COR-L47 (cell line): ENCODE data around the gene ZBTB33.

Experiments
- DNase-seq: peaks from one replicate; lab custom pipeline; 2025; lab: John Stamatoyannopoulos, UW

The ZBTB33 gene, protein sequence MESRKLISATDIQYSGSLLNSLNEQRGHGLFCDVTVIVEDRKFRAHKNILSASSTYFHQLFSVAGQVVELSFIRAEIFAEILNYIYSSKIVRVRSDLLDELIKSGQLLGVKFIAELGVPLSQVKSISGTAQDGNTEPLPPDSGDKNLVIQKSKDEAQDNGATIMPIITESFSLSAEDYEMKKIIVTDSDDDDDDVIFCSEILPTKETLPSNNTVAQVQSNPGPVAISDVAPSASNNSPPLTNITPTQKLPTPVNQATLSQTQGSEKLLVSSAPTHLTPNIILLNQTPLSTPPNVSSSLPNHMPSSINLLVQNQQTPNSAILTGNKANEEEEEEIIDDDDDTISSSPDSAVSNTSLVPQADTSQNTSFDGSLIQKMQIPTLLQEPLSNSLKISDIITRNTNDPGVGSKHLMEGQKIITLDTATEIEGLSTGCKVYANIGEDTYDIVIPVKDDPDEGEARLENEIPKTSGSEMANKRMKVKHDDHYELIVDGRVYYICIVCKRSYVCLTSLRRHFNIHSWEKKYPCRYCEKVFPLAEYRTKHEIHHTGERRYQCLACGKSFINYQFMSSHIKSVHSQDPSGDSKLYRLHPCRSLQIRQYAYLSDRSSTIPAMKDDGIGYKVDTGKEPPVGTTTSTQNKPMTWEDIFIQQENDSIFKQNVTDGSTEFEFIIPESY

DNA sequence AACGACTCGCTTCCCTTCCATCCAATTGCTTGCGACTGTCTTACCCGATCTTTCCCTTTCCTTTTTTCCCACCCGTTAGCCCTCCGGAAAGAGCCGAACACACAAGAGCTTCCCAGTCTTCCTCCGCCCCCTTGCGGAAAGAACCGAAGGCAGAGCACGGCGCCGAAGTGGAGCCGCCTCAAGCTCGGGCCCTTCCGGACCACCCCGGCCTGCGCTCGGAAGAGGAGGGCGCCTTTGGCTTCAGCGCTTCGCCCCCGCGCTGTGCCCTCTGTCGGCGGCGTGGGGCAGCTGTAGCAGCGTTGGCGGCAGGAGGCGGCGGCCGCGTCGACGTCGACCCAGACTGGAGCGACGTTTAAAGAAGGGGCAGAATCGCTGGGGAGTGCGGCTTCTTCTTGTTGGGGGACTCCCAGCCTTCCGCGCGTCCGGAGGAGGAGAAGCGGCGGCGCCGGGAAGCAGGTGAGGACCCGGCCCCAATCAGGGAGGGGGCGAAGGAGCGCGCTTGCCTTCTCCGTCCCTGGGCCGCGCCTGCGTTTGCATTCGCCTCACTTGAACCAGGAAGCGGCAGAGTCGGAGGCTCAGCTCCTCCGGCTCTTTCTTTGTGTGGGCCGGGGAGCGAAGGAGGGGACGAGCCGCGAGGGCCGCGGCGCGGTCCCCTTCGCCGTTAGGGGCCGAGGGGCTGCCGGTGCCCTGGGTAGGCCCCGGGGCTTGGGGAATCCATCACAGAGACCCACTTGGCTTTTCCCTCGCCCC is at the start of gene ZBTB33:
TSS of gene ZBTB33 (plus strand) at position 291 of the 750 bp plus-strand sequence. CDS start 2,604 bp downstream, outside the sequence.
- peak; percentile 83 for DNase-seq

DNA sequence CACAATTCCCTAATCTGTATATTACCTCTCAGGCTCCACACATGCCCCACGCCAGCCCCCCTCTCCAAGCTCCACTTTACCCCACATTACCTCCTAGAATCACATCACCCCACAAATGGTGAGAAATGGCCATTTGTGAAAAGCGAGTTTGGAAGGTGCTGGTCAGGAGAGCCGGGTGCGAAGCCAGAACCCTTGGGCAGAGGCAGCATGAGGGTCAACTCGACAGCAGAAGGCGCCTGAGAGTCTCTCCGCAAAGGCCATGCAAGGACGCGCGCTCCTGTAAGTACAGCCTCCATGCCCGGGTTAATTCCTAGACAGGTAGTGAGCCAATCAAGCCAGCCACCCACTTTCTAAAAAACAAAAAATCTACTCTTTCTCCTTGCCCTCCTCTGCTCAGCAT is 49.8 kb upstream of the ZBTB33 start:
- no peak for DNase-seq

DNA sequence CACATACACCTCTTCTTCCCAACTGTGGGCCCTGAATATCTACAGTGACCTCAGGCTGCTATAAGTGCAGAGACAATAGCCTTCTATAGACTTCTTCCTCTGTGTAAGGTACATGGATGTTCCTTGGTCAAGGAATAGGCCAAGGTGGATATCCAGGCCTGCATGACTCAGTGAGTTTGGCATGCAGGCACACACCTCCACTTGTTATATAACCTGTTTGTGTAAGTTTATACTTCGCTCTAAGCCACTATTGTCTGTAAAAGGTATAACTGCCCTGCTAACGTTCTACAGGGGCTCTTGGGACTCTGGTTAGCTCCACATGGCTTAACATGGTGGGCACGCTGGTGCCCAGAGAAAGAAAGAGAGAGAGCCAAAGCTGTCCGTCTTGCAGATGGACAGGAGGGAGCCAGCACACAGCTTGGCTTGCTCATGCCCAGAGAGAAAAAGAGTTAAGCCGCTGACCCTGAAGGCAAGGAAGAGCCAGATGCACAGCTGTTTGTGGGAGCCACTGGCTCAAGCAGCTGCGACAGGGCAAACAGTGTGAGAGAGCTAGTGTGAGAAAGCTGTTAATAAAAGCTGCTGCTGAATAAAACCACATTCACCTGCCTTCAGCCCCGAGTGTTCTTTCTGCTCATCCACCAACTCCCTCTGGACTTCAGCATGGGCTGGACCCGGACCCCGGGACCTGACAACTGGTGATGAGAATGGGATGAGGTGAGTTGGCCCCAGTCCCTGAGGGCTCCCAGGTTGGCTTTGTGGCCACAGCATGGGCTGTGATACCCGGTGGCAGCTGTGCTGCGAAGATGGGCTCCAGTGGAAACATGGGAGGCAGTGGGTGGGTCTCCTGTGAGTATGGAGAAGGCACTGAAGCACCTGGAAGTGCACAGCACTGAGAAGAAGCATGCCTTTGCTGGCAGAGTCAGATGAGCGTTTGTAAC is 44.5 kb upstream of the ZBTB33 start:
- DNase-seq: no peak

DNA sequence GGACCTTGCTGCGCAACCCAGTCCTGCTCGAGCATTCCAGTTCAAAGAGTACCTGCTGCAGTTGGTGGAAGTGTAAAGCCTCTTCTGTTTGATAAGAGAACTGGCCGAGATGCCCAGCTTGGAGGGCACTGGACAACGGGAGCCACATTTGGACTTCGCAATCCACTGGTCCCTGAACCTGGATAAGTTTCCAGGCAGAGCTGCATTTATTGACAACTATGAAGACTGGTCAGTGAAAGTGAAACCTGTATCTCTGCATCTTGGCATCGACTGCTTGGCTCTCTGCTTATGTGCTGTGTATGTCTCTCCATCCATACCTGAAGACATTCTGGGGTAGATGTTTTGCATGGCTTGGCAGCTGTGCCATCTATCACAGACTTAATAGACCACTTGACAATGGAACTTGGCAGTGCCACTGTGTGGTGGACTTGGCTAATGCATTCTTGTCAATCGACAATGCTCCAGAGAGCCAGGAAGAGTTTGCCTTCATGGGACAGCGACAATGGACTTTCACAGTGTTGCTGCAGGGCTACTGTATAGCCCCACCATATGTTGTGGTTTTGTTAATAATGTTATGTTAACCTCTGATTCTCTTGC is 43.5 kb upstream of the ZBTB33 start:
- no peak for DNase-seq

DNA sequence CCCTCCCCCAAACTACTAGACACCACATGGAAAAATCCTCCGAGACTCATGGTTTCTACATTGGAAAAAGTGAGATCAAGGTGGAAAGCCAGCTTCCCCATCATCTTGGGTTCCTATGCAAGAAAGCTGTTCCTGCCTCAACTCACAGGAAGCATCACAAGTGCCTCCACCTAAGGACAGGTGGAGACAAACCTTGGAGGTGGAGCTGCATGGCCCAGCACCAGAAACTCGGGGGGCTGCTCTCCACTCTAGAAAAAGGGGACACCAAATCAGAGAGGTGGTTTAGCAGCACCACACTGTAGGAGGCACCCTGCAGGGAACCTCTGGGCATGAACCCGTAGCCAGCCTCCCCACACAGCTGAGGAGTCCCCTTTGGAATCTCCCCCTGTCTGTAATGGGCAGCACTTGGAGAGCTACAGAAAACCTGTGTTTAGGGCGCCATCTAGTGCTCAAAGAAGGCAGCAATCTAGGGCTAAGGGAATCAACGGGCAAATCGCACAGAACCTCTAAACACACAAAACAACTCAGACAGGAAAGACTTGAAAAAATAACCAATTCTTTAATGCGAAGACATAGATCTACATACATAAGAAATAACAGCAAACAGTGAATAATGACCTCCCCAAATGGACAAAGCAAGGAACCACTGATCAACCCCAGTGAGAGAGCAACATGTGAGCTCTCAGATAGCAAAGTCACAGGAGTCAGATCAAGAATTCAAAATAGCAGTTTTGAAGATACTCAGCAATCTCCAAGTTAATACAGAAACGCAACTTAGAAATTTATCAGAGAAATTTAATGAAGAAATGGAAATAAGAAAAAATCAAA is 37.0 kb upstream of the ZBTB33 start:
- peak; percentile 32 for DNase-seq

DNA sequence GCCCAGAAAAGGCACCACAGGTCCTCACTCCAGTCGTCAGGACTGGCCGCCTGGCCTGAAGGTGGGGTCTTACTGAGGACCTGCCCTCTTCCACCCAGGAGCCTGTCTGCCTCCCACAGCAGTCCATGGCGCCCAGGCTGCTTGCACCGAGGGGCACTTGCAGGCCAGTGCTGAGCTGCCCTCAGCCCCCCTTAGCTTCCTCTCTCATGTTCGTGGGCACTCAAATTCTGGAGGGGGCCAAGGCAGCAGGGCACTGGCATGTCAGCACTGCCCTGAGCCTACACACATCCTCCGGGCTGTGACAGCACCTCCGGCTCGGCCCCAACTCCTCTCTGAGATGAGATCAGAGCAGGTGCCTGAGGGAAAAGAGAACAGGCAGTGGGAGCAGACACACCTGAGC is 27.2 kb upstream of the ZBTB33 start:
- no peak for DNase-seq

DNA sequence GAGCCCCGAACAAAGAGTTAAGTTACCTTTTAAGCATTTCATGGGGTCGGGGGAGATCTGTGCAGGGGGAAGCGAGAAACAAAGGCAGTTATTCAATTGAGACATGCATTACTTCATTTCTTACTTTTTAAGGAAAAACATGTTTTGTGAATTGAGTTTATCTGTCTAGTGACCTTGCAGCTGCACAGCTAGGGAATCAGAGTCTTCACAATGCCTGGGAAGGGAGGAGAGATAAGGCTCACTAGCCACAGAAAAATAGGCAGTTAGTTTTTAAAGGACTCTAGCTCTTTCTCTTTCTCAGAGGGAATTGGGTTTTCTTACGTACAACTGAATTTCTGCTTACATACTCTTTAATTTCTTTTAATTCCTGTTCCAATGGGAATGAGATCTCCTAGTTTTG is 26.2 kb upstream of the ZBTB33 start:
- DNase-seq: no peak

DNA sequence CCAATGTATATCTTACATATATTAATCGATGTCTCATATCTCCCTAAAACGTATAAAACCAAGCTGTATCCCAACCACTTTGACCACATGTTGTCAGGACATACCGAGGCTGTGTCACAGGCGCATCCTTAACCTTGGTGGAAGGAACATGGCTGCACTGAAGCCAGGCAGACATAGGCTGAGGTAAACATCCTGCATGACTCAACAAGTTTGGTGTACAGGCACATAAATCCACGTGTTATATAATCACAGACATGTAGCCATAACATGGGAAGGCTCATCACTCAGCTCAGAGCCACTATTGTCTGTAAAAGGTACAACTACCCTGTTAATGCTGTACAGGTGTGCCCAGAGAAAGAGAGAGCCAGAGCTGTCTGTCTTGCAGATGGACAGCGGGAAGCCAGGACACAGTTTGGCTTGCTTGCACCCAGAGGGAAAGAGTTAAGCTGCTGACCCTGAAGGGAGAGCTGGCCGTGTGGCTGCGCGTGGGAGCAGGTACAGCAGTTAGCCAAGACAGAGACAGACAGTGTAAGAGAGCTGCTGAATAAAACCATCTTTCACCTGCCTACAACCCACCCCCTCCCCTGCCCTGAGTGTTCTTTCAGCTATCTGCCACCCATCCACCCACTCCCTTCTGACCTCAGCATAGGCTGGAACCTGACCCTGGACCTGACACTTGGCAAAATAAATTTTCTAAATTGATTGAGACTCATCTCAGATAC is 22.3 kb upstream of the ZBTB33 start:
- DNase-seq: no peak

DNA sequence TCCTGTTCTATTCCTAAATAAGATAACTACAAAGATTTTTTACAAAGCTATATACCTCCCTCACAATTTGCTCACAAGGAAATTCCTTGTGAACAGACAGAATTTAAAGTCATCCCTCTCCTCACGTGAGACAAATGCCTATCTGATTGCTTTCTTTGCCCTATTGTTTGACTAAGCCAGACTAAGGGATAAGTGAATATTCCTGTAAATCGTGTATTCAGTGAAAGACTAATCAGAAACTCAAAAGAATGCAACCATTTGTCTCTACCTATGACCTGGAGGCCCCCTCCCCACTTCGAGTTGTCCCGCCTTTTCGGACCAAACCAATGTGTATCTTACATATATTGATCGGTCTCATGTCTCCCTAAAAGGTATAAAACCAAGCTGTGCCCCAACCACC is 15.3 kb upstream of the ZBTB33 start:
- no peak for DNase-seq

DNA sequence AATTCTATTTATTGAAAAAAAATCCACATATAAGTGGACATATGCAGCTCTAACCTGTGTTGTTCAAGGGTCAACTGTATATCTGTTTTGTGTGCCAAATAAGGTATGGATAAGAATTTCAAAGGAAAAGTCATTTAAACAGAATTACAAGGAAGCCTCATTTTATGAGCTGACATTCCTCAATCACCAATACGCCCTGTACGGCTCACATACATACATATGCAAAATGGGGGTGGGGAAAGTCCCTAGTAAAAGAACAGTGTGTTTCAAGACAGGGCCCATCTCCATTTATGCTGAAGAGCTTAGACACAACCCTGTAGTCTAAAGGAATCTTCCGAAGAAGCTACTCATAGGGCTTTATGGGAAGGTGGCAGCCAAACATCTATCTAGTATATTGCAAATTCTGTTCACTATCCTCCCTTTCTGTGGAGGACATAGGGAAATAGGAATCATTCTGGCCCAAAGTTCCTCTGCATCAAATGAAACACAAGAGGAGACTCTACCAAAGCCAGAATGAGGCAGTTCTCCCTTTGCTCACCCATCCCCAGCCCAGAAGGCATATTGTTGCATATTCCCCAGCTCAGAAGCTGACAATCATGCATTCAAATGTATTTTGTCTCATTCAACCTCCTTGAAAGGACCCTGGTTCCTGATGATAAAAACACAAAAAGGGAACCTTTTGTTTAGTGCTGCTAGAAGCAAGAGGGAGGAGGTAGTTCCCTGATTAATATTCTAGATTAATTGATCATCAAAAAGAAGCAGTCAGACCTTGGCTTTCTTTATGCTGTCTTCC is 13.7 kb upstream of the ZBTB33 start:
- no peak for DNase-seq

DNA sequence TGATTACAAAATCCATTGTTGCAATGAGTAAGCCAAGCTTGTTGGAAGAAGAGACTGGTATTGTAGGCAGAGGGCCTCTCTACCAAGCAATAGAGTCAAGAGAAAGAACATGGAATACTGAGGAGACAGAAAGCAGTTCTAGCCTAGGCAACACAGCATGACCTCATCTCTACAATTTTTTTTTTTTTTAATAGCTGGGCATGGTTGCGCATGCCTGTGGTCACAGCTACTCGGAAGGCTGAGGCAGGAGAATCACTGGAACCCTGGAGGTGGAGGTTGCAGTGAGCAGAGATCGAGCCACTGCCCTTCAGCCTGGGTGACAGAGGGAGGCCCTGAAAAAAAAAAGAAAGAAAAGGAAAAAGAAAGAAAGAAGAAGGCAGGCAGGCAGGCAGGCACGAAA is 11.7 kb upstream of the ZBTB33 start:
- DNase-seq: no peak

DNA sequence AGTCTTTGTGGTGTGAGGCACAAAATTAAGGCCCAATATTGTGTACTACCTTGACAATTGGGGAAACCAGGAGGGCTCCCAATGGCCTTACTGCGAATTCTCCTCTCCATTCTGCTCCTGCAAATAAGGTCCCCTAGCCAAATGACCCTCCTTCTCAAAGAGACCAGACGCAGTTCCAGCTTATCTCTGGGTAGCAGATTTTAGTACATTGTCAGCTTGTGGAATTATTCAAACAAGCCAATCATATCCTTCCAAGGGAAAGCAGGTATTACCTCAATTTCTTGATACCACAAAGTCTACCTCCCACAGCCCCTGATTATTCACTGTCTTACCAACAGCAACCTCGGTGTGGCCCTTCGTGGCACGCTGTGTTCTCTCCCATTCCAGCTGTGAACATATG is 7.8 kb upstream of the ZBTB33 start:
- no peak for DNase-seq

DNA sequence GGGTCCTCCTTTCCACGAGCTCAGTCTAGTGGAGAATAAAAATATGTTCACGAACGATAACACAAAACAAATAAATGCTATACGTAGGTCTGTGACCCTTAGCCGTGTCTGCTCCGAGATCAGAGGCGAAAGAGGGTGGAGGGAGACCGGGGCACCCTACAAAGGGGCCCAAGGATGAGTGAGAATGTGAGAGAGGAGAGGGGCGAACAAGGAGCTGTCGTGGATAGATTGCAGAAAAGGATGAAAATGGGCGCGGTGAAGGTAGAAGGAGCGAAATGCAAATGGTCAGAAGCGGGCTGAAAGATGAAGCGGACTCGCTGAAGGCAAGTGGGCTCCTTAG is 6.2 kb upstream of the ZBTB33 start:
- DNase-seq: no peak

DNA sequence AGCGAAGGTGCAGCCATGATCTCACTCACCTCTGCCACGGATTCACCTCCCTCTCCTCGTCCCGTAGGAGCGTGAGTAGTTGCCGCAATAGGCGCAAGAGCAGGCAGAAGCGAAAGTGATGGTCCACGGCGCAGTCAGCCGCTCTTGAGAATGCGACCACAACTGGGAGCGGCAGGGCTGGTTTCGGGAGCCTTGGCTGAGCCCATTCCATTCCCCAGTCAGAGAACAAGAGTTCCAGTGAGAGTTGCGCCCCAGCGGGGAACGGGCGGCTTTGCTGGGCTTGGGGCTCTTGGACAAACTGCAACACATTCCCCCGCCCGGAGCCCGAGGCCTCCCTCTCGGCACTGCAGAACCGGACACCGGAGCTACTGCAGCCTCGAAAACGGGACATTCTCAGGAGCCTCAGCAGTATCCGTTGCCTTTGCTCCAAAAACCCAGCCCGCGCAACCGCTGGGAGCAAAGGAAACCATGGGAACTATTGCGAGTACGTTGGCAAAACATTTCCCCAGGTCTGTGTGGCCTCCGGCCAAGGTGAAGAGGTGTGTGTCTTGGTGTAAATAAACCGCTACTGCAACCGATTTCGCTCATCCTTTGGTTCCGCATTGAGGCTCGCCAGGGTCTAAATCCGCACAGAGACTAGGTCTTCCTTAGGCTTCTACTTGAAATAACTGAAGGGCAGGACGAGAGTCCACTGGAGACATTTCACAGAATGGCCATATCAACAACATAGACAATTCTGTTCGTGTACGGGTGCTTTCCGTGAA is 5.7 kb upstream of the ZBTB33 start:
- peak; percentile 68 for DNase-seq

DNA sequence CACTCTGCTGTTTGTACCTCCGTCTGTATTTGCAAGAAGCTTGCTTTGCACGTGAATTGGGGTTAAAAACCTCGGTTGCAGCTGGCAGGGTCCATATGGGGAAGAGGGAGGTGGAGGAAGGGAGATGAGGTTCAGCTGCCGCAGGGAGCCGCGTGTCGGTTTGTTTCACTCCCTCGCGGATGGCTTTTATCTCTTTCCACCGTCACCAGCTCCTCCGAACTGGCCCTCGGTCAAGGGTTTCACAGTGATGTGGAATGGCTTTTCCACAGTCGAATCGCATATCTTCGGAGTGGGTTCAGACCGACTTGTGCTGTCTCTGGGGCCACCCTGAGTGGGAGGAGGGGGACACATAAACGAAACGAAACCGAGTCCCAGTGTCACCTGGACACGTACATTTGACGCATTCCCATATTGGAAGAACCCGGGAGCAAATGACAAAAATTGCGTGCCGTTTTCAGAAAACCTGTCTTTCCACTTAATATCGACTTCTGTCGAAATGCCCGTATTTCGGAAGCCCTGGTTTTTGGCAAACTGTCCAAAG is 929 bp downstream of the ZBTB33 start:
- DNase-seq: no peak

DNA sequence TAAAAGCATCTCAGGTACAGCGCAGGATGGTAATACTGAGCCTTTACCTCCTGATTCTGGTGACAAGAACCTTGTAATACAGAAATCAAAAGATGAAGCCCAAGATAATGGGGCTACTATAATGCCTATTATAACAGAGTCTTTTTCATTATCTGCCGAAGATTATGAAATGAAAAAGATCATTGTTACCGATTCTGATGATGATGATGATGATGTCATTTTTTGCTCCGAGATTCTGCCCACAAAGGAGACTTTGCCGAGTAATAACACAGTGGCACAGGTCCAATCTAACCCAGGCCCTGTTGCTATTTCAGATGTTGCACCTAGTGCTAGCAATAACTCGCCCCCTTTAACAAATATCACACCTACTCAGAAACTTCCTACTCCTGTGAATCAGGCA is 3.2 kb downstream of the ZBTB33 start:
- DNase-seq: no peak

DNA sequence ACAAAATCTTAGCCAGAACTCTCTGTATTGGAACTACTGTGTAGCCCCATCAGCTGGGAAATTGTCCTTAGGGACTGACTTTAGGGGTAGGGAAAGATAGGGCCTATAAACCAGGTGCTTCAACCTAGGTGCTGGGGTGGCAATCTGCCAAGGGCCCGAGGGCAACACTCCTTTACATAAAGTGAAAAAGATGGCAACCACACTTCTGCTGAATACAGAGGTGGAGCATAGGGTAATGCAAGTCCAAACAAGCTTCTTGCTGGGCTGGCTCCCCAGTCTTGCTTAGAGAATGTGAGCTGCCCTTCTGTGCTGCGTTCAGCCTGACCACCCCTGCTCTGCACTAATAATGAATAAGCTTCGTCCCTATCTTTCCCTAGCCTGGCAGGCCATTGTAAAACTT is 9.8 kb downstream of the ZBTB33 start:
- DNase-seq: no peak
